HG03520 (cell line): ENCODE measurements around the gene PIK3CB.
"Not testable (repeated sequence)": the region's sequence is repeated elsewhere in the genome, so short reads cannot be mapped to it uniquely, and the experiment has no call there.

Experiments used
- ATAC-seq: cut with Tn5 transposase; IDR thresholded peaks from one replicate; pipeline ENCODE4 v1.9.1; 2021; ENCODE audit warnings: mild to moderate bottlenecking, moderate library complexity; ENCODE audit not compliant: unreplicated experiment

The PIK3CB gene

DNA sequence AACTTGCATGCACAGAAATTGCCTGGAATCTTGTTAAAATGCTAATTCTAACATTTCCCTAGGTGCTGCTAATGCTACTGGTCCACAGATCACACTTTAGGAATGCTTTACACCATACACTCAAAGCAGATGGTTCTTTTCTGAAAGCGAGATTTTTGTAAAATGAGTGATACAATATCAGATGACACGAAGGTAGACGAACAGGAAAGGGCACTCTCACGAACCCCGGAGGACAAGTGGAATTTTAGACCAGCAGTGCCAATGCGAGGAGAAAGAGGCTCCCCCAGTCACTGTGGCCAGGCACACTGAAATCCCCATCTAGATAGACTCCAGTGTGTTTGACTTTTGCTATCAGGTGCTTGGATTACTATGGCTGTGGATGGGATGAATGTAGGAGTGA, 205.2 kb downstream of the PIK3CB start:
- ATAC-seq: no peak

- ATAC-seq: no peak
Observed at GRCh38 chr3:138625707-138626365, 208.9 kb downstream of the PIK3CB start.

- ATAC-seq: no peak
Observed at GRCh38 chr3:138624518-138624917, 210.2 kb downstream of the PIK3CB start.

DNA sequence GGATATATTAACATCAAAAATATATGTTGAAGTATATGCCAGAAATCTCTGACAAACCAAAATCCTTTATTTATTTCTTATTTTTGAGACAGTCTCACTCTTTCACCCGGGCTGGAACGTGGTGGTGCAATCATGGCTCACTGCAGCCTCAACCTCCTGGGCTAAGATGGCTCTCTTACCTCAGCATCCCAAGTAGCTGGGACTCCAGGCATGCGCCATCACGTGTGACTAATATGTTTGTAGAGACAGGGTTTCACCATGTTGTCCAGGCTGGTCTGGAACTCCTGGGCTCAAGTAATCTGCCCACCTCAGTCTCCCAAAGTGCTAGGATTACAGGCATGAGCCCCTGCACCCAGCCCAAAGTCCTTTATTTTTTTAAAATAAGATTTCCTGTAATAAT, 214.3 kb downstream of the PIK3CB start:
- ATAC-seq: no peak

DNA sequence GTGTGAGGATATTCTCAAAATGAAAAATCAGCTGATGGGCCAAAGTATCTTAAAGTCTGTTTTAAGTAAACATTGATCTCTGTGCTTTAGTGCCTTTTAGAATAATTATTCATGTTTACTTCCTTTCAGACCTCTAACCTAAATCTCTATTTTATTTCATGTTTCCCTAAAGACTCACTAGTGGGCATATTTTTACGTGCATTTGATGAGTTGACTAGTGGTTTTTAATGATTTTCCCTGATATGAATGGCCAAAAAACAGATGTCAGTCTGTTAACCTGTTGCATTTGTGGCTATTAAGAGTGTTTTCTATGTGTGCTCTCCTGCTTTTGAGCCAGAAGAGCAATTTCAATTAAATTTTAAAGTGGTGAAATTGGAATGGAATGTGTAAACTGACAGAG, 219.3 kb downstream of the PIK3CB start:
- ATAC-seq: no peak

- no peak for ATAC-seq
Observed at GRCh38 chr3:138609898-138610266, 224.8 kb downstream of the PIK3CB start.

- ATAC-seq: peak; percentile 72
Observed at GRCh38 chr3:138608322-138609135, 226.2 kb downstream of the PIK3CB start, which contains the start of gene FAIM. FAIM (plus strand) TSS chr3:138608771; CDS start chr3:138619727, 10,956 bp downstream.

DNA sequence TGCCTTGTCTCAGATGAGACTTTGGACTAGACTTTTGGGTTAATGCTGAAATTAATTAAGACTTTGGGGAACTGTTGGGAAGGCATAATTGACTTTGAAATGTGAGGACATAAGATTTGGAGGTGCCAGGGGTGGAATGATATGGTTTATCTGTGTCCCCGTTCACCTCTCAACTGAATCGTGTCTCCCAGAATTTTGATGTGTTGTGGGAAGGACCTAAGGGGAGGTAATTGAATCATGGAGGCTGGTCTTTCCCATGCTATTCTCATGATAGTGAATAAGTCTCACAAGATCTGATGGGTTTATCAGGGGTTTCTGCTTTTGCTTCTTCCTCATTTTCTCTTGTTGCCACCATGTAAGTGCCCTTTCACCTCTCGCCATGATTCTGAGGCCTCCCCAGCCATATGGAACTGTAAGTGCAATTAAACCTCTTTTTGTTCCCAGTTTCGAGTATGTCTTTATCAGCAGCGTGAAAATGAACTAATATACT, 230.6 kb downstream of the PIK3CB start:
- ATAC-seq: not testable (repeated sequence)
